Measurements from ENCODE around the gene E2F6.

- TF ChIP-seq CTCF (IDR thresholded peaks at IDR 0.05; ENCODE audit: insufficient read depth, low read depth, low read length) (no peak), EZH2 (IDR thresholded peaks at IDR 0.05; ENCODE audit: insufficient read depth, low read length) (no peak)
These were observed 46.2 kb downstream of the E2F6 start for GRCh38 chr2:11419781-11420180.

All from astrocyte (in vitro differentiated cells and primary cell).